ENCODE results near the gene LOXL3.
"Not testable (repeated sequence)": the region's sequence is repeated elsewhere in the genome, so short reads cannot be mapped to it uniquely, and the experiment has no call there.

The LOXL3 gene

DNA sequence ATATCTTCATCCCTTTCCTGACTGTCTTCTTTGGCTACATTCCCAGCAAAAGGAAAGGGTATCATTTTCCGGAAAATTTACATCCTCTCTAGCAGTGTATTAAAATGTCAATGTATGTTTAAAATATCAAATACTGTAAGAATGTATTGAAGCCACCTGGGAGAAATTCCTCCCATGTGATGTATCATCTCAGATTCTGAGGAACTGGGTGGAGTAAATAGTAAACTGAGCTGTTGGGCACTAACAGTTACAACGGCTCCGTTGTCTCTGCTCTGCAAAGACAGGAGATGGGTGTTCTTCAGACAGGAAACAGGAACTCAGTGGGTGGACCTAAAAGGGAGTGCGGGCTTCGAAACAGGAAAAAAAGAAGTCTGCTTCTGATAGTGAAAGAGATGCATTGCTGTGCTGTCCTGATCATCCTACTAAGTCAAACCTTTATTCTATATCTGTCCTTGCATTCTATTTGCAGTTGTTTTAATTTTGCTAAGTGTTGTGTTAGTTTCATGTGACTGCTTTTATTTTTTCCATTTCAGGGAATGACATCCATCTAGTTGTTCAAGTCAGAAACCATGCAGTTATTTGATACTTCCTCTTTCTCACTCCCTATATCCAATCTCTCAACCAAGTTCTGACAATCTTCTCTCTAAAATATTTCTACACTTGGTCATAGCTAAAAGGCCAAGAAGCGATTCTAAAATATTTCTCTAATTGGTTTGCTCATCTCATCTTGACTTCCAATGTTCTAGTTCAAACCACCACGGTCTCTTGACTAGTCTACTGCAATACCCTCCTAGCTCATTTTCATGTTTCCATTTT, 20.2 kb upstream of the LOXL3 start:
- DNase-seq (ENCODE audit: low read depth in 2 of 2, low spot score in 1 of 2), result no peak

DNA sequence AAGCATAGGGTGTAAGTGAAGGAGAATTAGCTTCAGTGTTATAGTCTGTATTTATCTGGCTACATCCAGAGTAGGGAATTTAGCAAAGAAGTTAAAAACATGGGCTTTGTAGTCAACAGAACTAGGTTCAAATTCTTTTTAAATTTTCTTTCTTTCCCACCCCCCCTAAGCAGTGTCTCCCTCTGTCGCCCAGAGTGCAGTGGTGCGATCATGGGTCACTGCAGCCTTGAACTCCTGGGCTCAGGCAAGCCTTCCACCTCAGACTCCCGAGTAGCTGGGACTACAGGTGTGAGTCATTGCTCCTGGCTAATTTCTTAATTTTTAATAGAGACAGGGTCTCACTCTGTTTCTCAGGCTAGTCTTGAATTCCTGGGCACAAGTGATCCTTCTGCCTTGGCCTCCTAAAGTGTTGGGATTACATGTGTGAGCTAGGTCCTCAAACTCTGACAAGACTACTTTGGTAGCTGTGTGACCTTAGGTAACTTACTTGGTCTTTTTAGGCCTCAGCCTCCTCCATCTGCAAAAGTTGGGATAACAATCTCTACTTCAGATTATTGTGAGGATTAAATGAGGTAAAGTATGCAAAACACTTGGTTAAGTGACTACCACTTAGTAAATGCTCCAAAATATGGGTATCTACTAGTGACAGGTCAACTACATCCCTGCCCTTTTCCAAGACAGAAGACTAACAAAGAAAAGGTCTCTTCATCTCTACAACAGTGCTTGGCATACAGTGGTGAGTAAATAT, 18.6 kb upstream of the LOXL3 start:
- no peak for DNase-seq (ENCODE audit: low read depth in 2 of 2, low spot score in 1 of 2)

DNA sequence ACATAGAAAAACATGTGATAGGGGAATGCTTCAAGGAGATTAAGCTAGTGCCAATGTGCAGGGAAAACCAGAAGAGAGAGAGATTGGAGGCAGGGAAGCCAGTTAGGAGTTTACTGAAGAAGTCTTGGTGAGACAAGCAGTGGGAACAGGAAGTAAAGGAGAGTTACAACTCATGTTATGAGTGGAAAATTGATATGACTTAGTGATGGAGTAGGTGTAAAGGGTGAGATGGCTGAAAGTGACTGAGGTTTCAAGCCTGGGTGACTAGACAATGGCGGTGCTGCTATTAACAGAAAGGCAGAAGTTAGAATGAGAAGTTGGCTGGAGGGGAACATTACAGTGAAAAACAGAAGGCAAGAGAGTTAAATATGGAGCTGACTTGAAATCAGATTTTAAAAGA, 17.3 kb upstream of the LOXL3 start:
- DNase-seq (ENCODE audit: low read depth in 2 of 2, low spot score in 1 of 2), result no peak

DNA sequence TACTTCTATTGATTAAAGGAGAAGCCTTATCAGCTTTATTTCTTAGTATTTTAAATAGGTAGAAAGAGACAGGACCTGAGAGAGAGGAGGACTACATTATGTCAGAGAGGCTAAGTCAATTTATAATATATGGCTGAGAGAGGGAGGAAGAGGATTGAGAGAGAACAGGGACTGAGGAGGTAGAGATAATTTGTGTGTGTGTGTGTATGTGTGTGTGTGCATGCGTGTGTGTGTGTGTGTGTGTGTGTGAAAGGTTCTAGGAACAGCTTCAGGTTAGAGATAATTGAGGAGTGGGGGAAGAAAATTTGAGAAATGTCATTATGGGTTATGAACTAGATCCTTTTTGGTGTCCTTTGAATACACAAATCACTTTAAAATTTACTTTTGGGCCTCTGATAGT, 15.9 kb upstream of the LOXL3 start:
- no peak for DNase-seq (ENCODE audit: low read depth in 2 of 2, low spot score in 1 of 2)

DNA sequence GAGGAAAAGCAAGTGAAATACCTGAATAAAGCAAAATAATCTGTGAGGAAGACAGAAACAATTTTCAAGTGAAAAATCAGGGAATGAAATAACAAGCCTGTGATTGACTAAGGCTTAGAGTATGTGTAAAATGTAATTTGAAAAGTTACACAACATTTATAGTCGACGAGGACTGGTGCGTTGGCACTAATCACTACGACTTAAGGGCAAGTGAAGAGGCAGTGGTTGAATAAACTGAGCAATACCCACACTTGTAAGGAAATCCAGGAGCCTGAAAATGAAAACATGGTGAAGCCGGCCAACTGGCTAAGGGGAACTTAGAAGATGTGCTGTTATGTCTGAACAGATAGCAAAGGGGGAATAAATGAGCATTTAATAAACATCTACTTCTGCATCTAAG, 14.1 kb upstream of the LOXL3 start:
- no peak for DNase-seq (ENCODE audit: low read depth in 2 of 2, low spot score in 1 of 2)

DNA sequence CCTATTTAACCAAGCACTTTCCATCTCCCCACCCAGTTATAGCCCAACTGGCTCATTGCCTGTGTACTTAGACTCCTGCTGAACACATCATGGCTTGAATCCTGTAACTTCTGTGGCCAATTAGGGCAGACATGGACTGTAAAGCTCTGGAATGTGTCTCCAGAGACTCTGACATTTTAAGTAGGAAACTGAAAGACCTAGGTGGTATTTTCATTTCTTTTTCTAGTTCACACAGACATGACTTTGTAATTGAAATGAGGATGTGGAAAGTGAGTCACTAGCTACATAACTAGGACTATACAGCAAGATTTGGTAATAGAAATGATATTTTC, 13.0 kb upstream of the LOXL3 start:
- no peak for DNase-seq (ENCODE audit: low read depth in 2 of 2, low spot score in 1 of 2)

DNA sequence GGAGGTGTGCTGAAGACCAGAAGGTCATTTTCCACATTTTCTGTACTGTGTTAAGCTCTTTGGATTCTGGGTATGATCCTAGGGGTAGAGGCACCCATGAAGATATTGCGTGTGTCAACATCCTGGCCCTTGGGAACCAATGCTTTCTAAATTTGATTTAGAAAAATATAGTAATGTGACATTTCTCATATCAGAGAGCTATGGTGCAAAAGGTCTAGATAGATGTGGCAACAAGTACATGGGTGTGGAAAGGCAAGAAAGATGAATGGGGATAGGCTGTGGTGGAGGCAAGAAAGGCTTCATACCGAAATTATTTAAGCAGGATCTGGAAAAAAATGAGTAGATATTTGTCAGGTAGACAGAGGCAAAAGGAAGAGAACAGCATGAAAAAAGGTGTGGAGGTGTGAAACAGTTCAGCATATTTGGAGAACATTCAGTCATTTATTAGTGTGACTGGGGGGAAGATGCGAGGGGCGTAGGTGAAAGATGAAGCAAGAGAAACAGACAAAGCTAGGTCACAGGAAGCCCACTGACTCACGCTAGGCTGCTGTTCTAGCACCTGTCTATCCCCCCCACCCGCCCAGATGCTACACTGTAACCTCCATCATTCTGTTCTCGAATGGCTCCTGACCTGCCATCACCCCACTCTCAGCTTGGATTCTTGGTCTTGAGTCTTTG, 12.5 kb upstream of the LOXL3 start:
- no peak for DNase-seq (ENCODE audit: low read depth in 2 of 2, low spot score in 1 of 2)

DNA sequence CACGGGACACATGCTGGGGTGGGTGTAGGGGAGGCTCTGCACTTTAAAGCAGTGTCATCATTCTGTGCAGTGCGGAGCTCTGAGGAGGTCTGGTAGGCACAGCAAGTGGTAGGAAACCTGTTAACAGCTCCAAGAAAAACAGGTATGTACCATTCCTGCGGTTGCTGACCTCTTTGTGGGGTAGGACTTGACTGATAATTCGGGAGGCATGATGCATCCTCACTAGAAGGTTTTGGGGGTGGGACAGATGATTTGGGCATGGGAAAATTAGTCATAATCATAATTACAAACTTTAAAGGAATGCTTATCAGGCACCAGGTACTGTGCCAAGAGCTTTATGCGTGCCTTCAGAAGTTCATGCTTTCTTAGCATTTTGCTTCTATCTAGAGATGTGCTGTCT, 10.5 kb upstream of the LOXL3 start:
- DNase-seq (ENCODE audit: low read depth in 2 of 2, low spot score in 1 of 2), result no peak

DNA sequence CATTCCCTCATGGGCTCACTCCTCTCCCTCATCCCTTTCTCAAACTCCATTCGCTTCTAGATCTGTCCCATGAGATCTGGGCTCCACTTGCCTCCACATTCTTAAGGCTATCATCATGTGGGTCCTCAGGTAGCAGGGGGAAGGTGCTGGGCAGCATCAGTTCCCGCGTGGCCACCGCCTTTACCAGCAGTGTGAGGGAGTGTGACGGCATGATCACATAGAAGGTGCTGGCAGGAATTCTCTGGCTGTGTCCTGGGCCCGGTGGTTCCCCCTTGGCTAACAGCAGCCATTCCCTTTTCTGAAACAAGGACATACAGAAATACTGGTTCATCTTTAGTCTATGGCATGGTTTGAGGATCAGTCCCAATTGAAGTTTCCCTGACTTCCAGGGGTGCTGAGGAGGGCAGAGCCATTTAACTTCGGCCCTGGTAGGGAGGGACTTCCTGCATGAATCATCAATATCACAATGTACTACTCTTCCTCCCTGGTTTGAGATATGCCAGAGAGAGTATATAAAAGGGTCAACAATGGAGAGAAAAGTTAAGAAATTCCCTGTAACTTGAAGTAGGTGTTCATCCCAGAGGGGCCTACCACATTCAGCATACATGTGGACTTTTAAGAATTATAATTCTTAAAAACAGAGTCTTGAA, 8.5 kb upstream of the LOXL3 start:
- DNase-seq (ENCODE audit: low read depth in 2 of 2, low spot score in 1 of 2), result no peak

DNA sequence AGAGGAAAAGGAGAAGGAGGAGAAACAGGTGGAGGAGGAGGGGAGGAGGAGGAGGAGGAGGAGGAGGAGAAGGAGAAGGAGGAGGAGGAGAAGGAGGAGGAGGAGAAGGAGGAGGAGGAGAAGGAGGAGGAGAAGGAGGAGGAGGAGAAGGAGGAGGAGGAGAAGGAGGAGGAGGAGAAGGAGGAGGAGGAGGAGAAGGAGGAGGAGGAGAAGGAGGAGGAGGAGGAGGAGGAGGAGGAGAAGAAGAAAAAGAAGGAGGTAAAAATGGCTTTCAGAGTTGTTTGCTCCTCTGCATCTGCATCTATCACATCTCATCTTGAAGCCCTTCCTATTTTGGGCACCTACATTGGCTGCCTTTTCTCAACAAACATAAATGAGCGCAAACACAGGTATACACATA, 7.3 kb upstream of the LOXL3 start:
- DNase-seq (ENCODE audit: low read depth in 2 of 2, low spot score in 1 of 2), result not testable (repeated sequence)

DNA sequence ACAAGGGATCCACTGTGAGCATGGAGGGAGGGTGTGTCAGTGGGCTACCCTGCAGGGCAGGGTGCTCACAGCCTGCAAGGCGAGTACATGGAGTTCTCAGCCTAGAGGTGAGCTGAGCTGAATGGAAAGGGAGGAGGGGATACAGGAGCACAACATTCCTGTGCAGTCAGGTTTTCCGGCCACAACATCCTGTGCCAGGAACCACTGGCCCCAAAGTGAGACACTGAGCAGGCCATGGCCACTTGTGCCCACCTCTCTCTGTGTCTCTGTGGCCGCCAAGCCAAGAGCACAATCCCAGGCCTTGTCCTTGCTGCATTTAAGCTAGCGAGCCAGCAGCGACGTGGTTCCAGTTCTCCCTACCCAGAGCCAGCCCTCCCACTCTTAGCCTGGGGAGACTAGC, 6.8 kb upstream of the LOXL3 start:
- no peak for DNase-seq (ENCODE audit: low read depth in 2 of 2, low spot score in 1 of 2)

DNA sequence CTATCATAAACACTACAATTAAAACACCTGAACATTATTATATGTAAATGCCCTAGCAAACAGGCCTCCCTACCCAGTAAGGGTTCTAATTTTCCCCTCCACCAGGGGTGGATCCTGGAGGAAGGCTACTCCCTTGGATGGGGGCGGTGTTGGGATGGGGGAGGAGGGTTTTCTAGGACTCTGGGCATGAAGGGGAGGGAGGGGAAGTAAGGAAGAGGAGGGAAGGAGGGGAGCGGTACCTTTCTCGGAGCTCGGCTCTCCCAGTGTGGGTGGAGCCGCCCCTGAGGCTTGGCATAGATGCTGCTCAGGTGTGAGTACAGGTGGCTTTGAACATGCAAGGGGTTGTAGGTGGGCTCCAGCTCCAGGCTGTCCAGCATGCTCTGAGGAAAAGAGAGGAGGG, 6.2 kb upstream of the LOXL3 start:
- no peak for DNase-seq (ENCODE audit: low read depth in 2 of 2, low spot score in 1 of 2)

DNA sequence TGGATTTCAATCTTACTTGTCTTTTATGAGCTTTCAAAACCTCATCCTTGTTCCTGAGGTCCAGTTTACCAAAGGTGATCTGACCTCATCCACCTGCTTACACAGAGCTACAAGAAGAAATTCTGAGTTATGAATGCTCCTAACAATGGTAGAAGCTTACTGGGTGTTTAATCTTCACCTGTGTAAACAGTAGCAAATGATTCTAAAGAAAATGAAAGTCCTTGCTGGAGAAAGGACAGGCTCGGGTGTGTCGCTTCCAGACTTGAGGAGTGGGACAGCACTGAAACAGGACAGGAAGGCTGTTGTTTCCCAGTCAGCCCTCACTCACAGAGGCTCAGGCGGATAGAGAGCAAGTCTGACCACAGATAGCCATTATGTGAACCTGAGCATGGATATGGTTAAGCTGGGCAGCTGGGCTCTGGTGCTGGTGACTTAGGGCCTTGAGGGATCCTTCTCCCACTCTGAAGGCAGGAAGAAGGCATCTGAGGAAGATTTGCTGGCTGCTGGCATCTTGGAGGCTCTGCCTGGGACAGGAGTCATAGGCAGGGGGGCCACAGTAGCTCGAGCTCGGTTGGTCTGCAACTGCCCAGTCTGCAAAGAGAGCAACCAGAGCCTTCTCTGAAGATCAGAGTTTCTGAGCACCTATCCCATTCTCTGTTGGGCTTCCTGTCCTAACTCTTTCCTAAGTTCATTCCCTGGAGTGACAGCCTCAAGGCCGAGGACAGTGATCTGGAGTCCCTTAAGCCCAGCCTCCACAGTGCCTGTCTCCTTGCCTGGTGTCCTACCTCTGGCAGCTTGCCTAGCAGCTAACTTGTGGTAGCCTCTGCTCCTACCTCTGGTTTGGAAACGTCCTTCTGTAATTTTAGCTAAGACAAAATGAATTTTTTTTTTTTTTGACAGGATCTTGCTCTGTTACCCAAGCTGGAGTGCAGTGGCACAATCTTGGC, 4.8 kb upstream of the LOXL3 start:
- no peak for DNase-seq (ENCODE audit: low read depth in 2 of 2, low spot score in 1 of 2)

DNA sequence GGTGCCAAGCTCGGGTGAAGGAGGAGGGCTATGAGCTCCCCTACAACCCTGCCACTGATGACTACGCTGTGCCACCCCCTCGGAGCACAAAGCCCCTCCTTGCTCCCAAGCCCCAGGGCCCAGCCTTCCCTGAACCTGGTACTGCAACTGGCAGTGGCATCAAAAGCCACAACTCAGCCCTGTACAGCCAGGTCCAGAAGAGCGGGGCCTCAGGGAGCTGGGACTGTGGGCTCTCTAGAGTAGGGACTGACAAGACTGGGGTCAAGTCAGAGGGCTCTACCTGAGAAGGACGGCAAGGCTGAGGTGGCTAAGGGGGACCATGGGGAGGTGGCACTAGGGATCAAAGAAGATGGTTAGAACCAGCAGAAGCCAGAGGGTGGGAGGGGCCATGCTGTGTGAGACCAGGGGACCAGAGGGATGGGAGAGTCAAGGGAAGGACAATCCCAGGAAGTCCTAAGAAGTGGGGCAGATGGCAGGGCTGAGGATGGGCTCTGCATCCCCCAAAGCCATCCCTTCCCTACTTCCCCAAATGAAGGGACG, 3.2 kb upstream of the LOXL3 start:
- DNase-seq (ENCODE audit: low read depth in 2 of 2, low spot score in 1 of 2), result no peak

DNA sequence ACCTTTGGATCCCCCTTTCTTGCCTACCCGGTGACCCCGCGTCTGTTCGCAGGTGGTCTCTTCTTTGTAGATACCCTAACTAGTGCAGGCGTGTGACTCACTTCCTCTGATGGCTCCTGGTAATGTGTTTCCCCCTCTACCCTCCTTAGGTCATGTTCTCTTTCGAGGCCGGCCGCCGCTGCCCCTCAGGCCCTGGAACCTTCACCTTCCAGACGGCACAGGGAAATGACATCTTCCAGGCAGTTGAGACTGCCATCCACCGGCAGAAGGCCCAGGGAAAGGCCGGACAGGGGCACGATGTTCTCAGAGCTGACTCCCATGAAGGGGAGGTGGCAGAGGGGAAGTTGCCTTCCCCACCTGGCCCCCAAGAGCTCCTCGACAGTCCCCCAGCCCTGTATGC, 2.4 kb upstream of the LOXL3 start:
- no peak for DNase-seq (ENCODE audit: low read depth in 2 of 2, low spot score in 1 of 2)

DNA sequence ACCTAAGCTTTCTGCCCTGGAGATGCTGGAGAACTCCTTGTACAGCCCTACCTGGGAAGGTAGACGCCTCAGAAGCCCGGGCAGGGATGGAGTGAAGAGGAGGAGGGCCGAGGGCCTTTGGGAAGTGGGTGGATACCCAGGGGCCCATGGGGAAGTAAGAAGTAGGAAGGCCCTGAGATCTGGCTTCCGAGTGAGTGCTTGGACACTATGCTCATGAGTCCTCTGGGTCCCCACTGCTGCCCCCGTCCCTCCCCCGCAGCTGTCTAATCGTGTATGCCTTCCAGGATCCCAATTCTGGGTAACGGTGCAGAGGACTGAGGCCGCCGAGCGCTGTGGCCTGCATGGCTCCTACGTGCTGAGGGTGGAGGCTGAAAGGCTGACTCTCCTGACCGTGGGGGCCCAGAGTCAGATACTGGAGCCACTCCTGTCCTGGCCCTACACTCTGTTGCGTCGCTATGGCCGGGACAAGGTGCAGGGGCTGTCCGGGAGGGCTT, 1.9 kb upstream of the LOXL3 start:
- no peak for DNase-seq (ENCODE audit: low read depth in 2 of 2, low spot score in 1 of 2)

DNA sequence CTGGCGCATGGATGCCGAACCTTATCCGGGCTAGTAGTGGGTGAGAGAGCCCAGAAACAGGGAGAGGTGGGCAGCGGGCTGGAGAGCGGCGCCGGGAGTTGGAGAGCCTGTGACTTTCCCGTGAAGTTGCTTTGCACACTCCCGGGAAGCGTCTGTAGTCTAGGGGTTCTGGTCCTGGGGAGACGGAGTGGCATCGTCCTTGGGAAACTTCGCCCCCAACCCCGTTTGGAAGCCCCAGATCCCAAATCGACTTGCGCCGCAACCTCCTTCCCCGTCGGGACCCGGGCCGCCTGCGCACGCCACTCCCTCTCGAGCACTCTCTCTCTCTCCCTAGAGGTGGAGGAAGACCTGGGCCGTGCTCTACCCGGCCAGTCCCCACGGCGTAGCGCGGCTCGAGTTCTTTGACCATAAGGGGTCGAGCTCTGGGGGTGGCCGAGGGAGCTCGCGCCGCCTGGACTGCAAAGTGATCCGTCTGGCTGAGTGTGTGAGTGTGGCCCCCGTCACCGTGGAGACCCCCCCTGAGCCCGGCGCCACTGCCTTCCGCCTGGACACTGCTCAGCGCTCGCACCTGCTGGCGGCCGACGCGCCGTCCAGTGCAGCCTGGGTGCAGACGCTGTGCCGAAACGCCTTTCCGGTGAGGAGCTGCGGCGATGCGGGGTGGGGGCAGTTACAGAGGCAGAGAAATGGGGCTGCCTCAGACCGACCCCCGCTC, 1.2 kb upstream of the LOXL3 start:
- peak in 1 of 2 donors; percentile 11 for DNase-seq (ENCODE audit: low read depth in 2 of 2, low spot score in 1 of 2)

DNA sequence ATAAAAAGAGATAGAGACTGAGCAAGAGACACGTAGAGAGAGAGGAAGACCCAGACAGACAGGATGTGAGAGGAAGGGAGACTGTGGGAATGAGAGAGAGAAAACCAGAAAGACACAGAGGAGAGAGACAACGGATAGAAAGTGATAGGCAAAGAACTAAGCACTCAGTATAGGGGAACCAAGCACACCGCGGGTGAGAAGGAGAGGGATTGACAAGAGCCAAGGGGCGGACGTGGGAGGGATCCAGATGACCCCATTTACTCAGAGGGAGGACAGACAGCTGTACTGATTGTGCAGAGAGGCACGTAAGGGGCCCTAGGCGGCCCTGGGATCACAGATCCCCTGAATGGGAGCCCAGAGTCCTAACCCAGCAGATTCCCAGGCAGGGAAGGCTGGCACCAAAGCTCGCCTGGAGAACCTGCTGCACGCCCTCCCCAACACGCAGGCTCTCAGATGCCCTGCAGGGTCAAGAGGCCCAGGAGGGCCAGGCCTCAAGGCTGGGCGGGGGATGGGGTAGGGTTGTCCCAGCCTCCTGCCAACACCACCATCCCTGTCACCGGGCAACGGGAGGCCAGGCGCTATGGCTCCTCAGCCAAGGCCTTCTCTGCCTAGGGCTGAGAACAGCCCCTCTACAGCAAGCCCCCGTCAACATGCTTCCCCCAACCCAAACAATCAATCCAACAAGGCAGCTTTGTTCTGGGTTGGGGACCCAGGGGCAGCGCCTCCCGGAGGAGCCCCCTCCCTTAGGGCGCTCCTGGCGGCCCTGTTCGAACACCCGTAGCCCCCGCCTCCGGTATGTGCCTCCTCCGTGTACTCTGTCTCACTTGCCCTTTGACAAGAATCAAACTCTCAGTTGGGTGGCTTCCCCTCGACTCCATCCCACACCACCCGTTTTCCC, 579 bp downstream of the LOXL3 start:
- no peak for DNase-seq (ENCODE audit: low read depth in 2 of 2, low spot score in 1 of 2)

Measured in stimulated activated CD8-positive, alpha-beta memory T cell treated with anti-CD3 and anti-CD28 coated beads, Interleukin-4, amount 100 ng/mL, for 1 hour (primary cell).